ENCODE measurements around the gene DUSP18.
A peak's percentile ranks its signal among the peaks of the same experiment; 100 is the strongest.

DUSP18 gene

GRCh38 chr22:30697975-30698374 is 30.3 kb upstream of the DUSP18 start:
- no peaks in the 10 kb centered on the region for H4K20me1 ChIP-seq (ENCODE audit: insufficient read depth, low read length)
- no peak overlapping the region for H2AFZ ChIP-seq (ENCODE audit: low read depth, low read length)
- peaks cover 37% of the 10 kb centered on the region for H3K27me3 ChIP-seq (ENCODE audit: low read depth, low read length)
- TF ChIP-seq CTCF (IDR thresholded peaks at IDR 0.05; ENCODE audit: low read depth, low read length) (no peak), EZH2phosphoT487 (IDR thresholded peaks at IDR 0.05; ENCODE audit: low read depth) (no peak)
- no peak overlapping the region for H3K4me2 ChIP-seq (ENCODE audit: low read length)
- no peak overlapping the region for H3K4me3 ChIP-seq (ENCODE audit: low read length)
- no peaks in the 10 kb centered on the region for H3K36me3 ChIP-seq (replicated peaks; ENCODE audit: low read depth, low read length)
- H3K9ac ChIP-seq (ENCODE audit: low read length): no peak overlapping the region
- H3K27ac ChIP-seq (ENCODE audit: low read length): no peak overlapping the region
- H3K9me3 ChIP-seq (ENCODE audit: insufficient read depth, low read length): no peaks in the 10 kb centered on the region
- H3K79me2 ChIP-seq (ENCODE audit: low read length): no peaks in the 10 kb centered on the region
- H3K4me1 ChIP-seq (ENCODE audit: low read length): no peaks in the 10 kb centered on the region

GRCh38 chr22:30695871-30696655 is 28.4 kb upstream of the DUSP18 start:
- Histone ChIP-seq H3K27ac (ENCODE audit: low read length) (no peak overlapping the region), H3K27me3 (ENCODE audit: low read depth, low read length) (peaks cover 31% of the 10 kb centered on the region)

GRCh38 chr22:30695351-30695851 is 27.7 kb upstream of the DUSP18 start:
- Histone ChIP-seq H3K79me2 (ENCODE audit: low read length) (no peaks in the 10 kb centered on the region), H4K20me1 (ENCODE audit: insufficient read depth, low read length) (no peaks in the 10 kb centered on the region), H3K27me3 (ENCODE audit: low read depth, low read length) (peaks cover 32% of the 10 kb centered on the region), H3K4me1 (ENCODE audit: low read length) (no peaks in the 10 kb centered on the region), H3K4me2 (ENCODE audit: low read length) (no peak overlapping the region), H3K4me3 (ENCODE audit: low read length) (no peak overlapping the region), H3K27ac (ENCODE audit: low read length) (no peak overlapping the region), H2AFZ (ENCODE audit: low read depth, low read length) (no peak overlapping the region), H3K36me3 (replicated peaks; ENCODE audit: low read depth, low read length) (no peaks in the 10 kb centered on the region), H3K9me3 (ENCODE audit: insufficient read depth, low read length) (no peaks in the 10 kb centered on the region), H3K9ac (ENCODE audit: low read length) (no peak overlapping the region)
- TF ChIP-seq EZH2phosphoT487 (IDR thresholded peaks at IDR 0.05; ENCODE audit: low read depth) (no peak), CTCF (IDR thresholded peaks at IDR 0.05; ENCODE audit: low read depth, low read length) (no peak)

More at GRCh38 chr22:30695871-30696655, 28.4 kb upstream of the DUSP18 start:
- Histone ChIP-seq H3K4me2 (ENCODE audit: low read length) (no peak overlapping the region), H3K9me3 (ENCODE audit: insufficient read depth, low read length) (no peaks in the 10 kb centered on the region), H2AFZ (ENCODE audit: low read depth, low read length) (no peak overlapping the region), H3K4me3 (ENCODE audit: low read length) (no peak overlapping the region), H4K20me1 (ENCODE audit: insufficient read depth, low read length) (no peaks in the 10 kb centered on the region), H3K79me2 (ENCODE audit: low read length) (no peaks in the 10 kb centered on the region), H3K36me3 (replicated peaks; ENCODE audit: low read depth, low read length) (no peaks in the 10 kb centered on the region), H3K4me1 (ENCODE audit: low read length) (no peaks in the 10 kb centered on the region), H3K9ac (ENCODE audit: low read length) (no peak overlapping the region)
- no peak for TF ChIP-seq CTCF (IDR thresholded peaks at IDR 0.05; ENCODE audit: low read depth, low read length)
- TF ChIP-seq EZH2phosphoT487 (IDR thresholded peaks at IDR 0.05; ENCODE audit: low read depth): no peak

GRCh38 chr22:30694640-30695350 is 27.1 kb upstream of the DUSP18 start, which contains the start of gene OSBP2:
TSS of gene OSBP2 (plus strand) at chr22:30694874. CDS start at chr22:30694910, 36 bp downstream.
- Histone ChIP-seq H3K27me3 (ENCODE audit: low read depth, low read length) (peaks cover 28% of the 10 kb centered on the region; the same call in 1 of the 2 replicates), H3K79me2 (ENCODE audit: low read length) (no peaks in the 10 kb centered on the region), H3K36me3 (replicated peaks; ENCODE audit: low read depth, low read length) (no peaks in the 10 kb centered on the region), H2AFZ (ENCODE audit: low read depth, low read length) (peak within 1 kb of the TSS; percentile 86), H3K4me3 (ENCODE audit: low read length) (peak within 1 kb of the TSS; percentile 79), H3K4me2 (ENCODE audit: low read length) (peak within 1 kb of the TSS; percentile 71), H4K20me1 (ENCODE audit: insufficient read depth, low read length) (no peaks in the 10 kb centered on the region), H3K27ac (ENCODE audit: low read length) (no peak within 1 kb of the TSS), H3K4me1 (ENCODE audit: low read length) (no peaks in the 10 kb centered on the region), H3K9ac (ENCODE audit: low read length) (peak within 1 kb of the TSS; percentile 60), H3K9me3 (ENCODE audit: insufficient read depth, low read length) (no peaks in the 10 kb centered on the region)
- no peak for TF ChIP-seq CTCF (IDR thresholded peaks at IDR 0.05; ENCODE audit: low read depth, low read length)
- TF ChIP-seq EZH2phosphoT487 (IDR thresholded peaks at IDR 0.05; ENCODE audit: low read depth): no peak

Data from OCI-LY3 (cell line).